H1 (cell line): Measurements from ENCODE around the gene CHN2. TPM values are rescaled to one million over a fixed set of nuclear protein-coding genes. Genes with fewer than 3 reads are reported as not detected.

Source experiments
- ATF2 ChIP-seq: IDR thresholded peaks from 2 replicates; pipeline ENCODE4 v1.6.1; 2012; ENCODE audit warnings: low read length, inconsistent platforms
- ATF3 ChIP-seq: IDR thresholded peaks from 2 replicates; pipeline ENCODE4 v1.6.1; 2011; ENCODE audit warnings: low read depth, mild to moderate bottlenecking, low read length; ENCODE audit not compliant: insufficient read depth
- E2F6 ChIP-seq: IDR thresholded peaks from 2 replicates; pipeline ENCODE4 v1.6.1; 2012; ENCODE audit warnings: inconsistent platforms
- GABPA ChIP-seq: IDR thresholded peaks from 2 replicates; pipeline ENCODE4 v1.6.1; 2011; ENCODE audit warnings: mild to moderate bottlenecking, low read length, moderate library complexity, borderline replicate concordance; ENCODE audit not compliant: insufficient read depth
- TAF1 ChIP-seq: IDR thresholded peaks from 2 replicates; pipeline ENCODE4 v1.6.1; 2011; ENCODE audit warnings: mild to moderate bottlenecking, low read depth, low read length
- polyA plus RNA-seq, 7 experiments: library from polyadenylated mRNA; depleted of rRNA in 3 of 7; stranded (reverse) in 5 of 7; unstranded in 2 of 7; fragments of >200 nt in 5 of 7; fragments of 200-250 nt in 2 of 7; gene quantifications; 1 replicate in 5 of 7; 2 replicates in 1 of 7; 4 replicates in 1 of 7; pipeline versions ENCODE4 v1.2.1 to v1.2.3, GENCODE V29; 2011 to 2013; ENCODE audit warnings: missing spikeins in 2 of 7, mixed read lengths in 2 of 7
- total RNA-seq: library from RNA; stranded (reverse); fragmentation: NEBNext Ultra II Directional; extraction: Animal tissue kit (Norgen Biotek cat#: 25700); gene quantifications from 2 replicates; pipeline ENCODE4 v1.2.1, GENCODE V29; 2021

CHN2 gene
- total and polyA plus RNA-seq, 2 of the 8 experiments (the other 6 are each of a cell fraction or from before 2014, with no cell fraction given): 2.9 to 4.8 TPM

GRCh38 chr7:29429401-29429800, 234.8 kb downstream of the CHN2 start (continued):
- no peak for TF ChIP-seq TAF1
- no peak for TF ChIP-seq E2F6
- no peak for TF ChIP-seq GABPA
- no peak for TF ChIP-seq ATF3
- TF ChIP-seq ATF2: no peak
